Retinal pigment epithelial cell (primary cell): ENCODE data around the gene AFG3L2.

Source experiments
- DNase-seq: peaks from one replicate; pipeline ENCODE4 v3.0.0-alpha.2; 2010; ENCODE audit warnings: low read depth
- H3K4me3 ChIP-seq: 2 replicates; pipeline ENCODE4 v1.5.1; 2011; ENCODE audit warnings: mild to moderate bottlenecking, low read length, control low read depth, moderate library complexity
- TF ChIP-seq, protein P1 (sequence below): conservative IDR thresholded peaks from 2 replicates; pipeline ENCODE4 v1.5.1; 2011; ENCODE audit warnings: low read depth, low read length, control low read depth, inconsistent platforms

The AFG3L2 gene

GRCh38 chr18:12333506-12334290 lies 43.3 kb downstream of the AFG3L2 start:
- no peak for DNase-seq
- no peak overlapping the region for H3K4me3 ChIP-seq
- TF ChIP-seq, protein P1, sequence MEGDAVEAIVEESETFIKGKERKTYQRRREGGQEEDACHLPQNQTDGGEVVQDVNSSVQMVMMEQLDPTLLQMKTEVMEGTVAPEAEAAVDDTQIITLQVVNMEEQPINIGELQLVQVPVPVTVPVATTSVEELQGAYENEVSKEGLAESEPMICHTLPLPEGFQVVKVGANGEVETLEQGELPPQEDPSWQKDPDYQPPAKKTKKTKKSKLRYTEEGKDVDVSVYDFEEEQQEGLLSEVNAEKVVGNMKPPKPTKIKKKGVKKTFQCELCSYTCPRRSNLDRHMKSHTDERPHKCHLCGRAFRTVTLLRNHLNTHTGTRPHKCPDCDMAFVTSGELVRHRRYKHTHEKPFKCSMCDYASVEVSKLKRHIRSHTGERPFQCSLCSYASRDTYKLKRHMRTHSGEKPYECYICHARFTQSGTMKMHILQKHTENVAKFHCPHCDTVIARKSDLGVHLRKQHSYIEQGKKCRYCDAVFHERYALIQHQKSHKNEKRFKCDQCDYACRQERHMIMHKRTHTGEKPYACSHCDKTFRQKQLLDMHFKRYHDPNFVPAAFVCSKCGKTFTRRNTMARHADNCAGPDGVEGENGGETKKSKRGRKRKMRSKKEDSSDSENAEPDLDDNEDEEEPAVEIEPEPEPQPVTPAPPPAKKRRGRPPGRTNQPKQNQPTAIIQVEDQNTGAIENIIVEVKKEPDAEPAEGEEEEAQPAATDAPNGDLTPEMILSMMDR = no peak

- no peak for DNase-seq
- TF ChIP-seq, protein P1 = no peak
- no peak overlapping the region for H3K4me3 ChIP-seq
Observed at GRCh38 chr18:12330766-12331165, 46.3 kb downstream of the AFG3L2 start.

DNA sequence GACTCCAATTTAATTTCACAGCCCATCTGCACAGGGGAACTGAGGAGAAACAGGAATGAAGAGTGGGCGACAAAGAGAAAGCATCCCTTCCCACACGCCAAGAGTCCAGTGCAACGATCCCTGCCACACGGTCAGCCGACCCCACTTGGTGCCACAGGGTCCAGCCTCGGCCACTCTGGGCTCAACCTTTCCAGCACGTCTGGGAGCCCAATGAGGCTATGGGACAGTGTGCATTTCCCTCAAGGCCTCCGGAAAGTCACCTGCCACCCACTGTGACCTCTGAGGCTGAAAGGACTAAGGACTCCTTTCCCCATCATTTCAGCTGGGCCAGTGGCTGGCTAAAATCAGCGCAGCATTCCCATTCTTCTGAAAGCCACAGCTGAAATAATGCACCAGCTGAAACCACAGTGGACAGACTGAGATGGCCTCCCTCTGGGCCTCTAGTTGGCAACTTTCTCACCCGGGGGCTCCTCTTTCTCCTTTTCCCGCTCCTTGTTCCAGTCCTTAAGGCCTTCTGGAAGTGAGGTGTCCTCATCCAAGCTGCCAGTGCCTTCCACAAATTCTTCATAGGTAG lies 47.8 kb downstream of the AFG3L2 start:
- no peak overlapping the region for H3K4me3 ChIP-seq
- TF ChIP-seq, protein P1 = no peak
- no peak for DNase-seq

DNA sequence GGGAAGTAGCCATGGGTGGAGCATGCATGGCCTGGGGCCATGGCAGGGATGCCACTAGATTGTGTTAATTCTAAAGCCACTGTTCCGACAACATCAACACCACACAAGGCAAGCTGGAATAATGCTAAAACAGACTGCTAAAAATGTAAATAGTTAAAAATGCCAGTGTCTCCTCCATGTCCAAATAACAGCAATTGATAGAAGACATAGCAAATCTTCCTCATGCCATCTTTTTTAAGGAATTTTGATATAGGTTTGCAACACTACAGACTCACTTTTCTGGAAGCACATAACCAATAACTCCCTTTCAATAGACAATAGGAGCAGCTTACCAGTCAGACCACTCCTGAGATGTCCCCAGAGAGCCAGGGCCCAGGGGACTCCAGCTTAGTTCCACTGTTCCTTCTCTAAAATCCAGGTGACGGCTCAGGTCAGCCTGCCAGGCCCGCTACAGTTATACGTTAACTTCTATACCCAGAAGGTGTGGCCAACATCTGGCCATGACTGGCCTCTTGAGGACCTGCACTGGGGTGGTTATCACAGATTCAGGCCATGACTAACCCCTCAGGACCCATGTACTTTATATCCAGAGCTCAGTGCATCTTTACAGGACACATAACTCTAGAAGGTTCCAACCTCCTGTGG lies 48.7 kb downstream of the AFG3L2 start:
- DNase-seq = no peak
- no peak overlapping the region for H3K4me3 ChIP-seq
- TF ChIP-seq, protein P1 = no peak

GRCh38 chr18:12327510-12328178 lies 49.4 kb downstream of the AFG3L2 start:
- DNase-seq = no peak
- no peak overlapping the region for H3K4me3 ChIP-seq
- TF ChIP-seq, protein P1 = peak; percentile 98

- TF ChIP-seq, protein P1 = no peak
- DNase-seq = no peak
- H3K4me3 ChIP-seq = no peak overlapping the region
Observed at GRCh38 chr18:12326711-12327460, 50.1 kb downstream of the AFG3L2 start.
